H9 (cell line): Measurements from ENCODE around the gene LHCGR. TPM values are rescaled to one million over a fixed set of nuclear protein-coding genes. Genes with fewer than 3 reads are reported as not detected.

Source experiments
- DNase-seq: peaks from one replicate; pipeline ENCODE4 v3.0.0-alpha.2; 2017
- H2AFZ ChIP-seq: one replicate; pipeline ENCODE4 v1.6.1; 2013; ENCODE audit warnings: mild to moderate bottlenecking, low read length, control low read depth, moderate library complexity
- H2AK5ac ChIP-seq: 2 replicates; pipeline ENCODE4 v1.6.1; 2013; ENCODE audit warnings: low read length, control low read depth, mixed read lengths; ENCODE audit not compliant: insufficient read length
- H2BK120ac ChIP-seq: one replicate; pipeline ENCODE4 v1.6.1; 2013; ENCODE audit warnings: low read depth, mild to moderate bottlenecking, low read length, control low read depth, inconsistent platforms; ENCODE audit not compliant: poor library complexity, severe bottlenecking
- H2BK12ac ChIP-seq: 2 replicates; pipeline ENCODE4 v1.6.1; 2013; ENCODE audit warnings: low read length, control low read depth, mixed read lengths, low read depth; ENCODE audit not compliant: insufficient read length
- H2BK15ac ChIP-seq: 2 replicates; pipeline ENCODE4 v1.6.1; 2013; ENCODE audit warnings: low read depth, low read length, control low read depth
- H2BK20ac ChIP-seq: one replicate; pipeline ENCODE4 v1.6.1; 2013; ENCODE audit warnings: low read depth, mild to moderate bottlenecking, low read length, control low read depth, inconsistent platforms; ENCODE audit not compliant: poor library complexity, severe bottlenecking
- H2BK5ac ChIP-seq: 2 replicates; pipeline ENCODE4 v1.6.1; 2013; ENCODE audit warnings: low read length, control low read depth, mixed read lengths; ENCODE audit not compliant: insufficient read length
- H3K14ac ChIP-seq: 2 replicates; pipeline ENCODE4 v1.6.1; 2013; ENCODE audit warnings: low read length, control low read depth; ENCODE audit not compliant: insufficient read depth
- H3K18ac ChIP-seq: 2 replicates; pipeline ENCODE4 v1.6.1; 2013; ENCODE audit warnings: low read depth, mild to moderate bottlenecking, mixed read lengths, low read length, control low read depth; ENCODE audit not compliant: insufficient read length
- H3K23ac ChIP-seq: 2 replicates; pipeline ENCODE4 v1.6.1; 2013; ENCODE audit warnings: low read length, control low read depth, mixed read lengths, low read depth; ENCODE audit not compliant: insufficient read length
- H3K23me2 ChIP-seq: 2 replicates; pipeline ENCODE4 v1.6.1; 2013; ENCODE audit warnings: low read depth, mild to moderate bottlenecking, mixed read lengths, low read length, control low read depth; ENCODE audit not compliant: insufficient read length, poor library complexity, severe bottlenecking
- H3K27ac ChIP-seq: 2 replicates; pipeline ENCODE4 v1.5.1; 2013; ENCODE audit warnings: low read length, control low read depth, mixed read lengths, low read depth; ENCODE audit not compliant: insufficient read length
- H3K27me3 ChIP-seq: 2 replicates; pipeline ENCODE4 v1.6.1; 2013; ENCODE audit warnings: low read length, control low read depth, inconsistent platforms; ENCODE audit not compliant: insufficient read depth
- H3K4ac ChIP-seq: 2 replicates; pipeline ENCODE4 v1.6.1; 2013; ENCODE audit warnings: low read depth, mild to moderate bottlenecking, control low read depth, inconsistent platforms, low read length, moderate library complexity
- H3K4me1 ChIP-seq: 2 replicates; pipeline ENCODE4 v1.6.1; 2013; ENCODE audit warnings: low read length, control low read depth, inconsistent platforms; ENCODE audit not compliant: insufficient read depth
- H3K4me2 ChIP-seq: 2 replicates; pipeline ENCODE4 v1.6.1; 2013; ENCODE audit warnings: low read length, control low read depth, mixed read lengths; ENCODE audit not compliant: insufficient read length, insufficient read depth
- H3K56ac ChIP-seq: 2 replicates; pipeline ENCODE4 v1.6.1; 2013; ENCODE audit warnings: low read depth, mild to moderate bottlenecking, mixed read lengths, low read length, control low read depth; ENCODE audit not compliant: insufficient read length
- H3K79me1 ChIP-seq: 2 replicates; pipeline ENCODE4 v1.6.1; 2013; ENCODE audit warnings: low read depth, mild to moderate bottlenecking, moderate library complexity, low read length, control low read depth, inconsistent platforms; ENCODE audit not compliant: insufficient read depth, poor library complexity, severe bottlenecking
- H3K79me2 ChIP-seq: 2 replicates; pipeline ENCODE4 v1.6.1; 2013; ENCODE audit warnings: low read length, control low read depth, inconsistent platforms; ENCODE audit not compliant: insufficient read depth
- H3K9ac ChIP-seq: 2 replicates; pipeline ENCODE4 v1.6.1; 2013; ENCODE audit warnings: low read length, control low read depth, mixed read lengths; ENCODE audit not compliant: insufficient read length; ENCODE audit errors: extremely low read depth
- H3K9me3 ChIP-seq: one replicate; pipeline ENCODE4 v1.6.1; 2013; ENCODE audit warnings: low read depth, low read length, inconsistent platforms; ENCODE audit not compliant: control insufficient read depth
- H3T11ph ChIP-seq: one replicate; pipeline ENCODE4 v1.6.1; 2013; ENCODE audit warnings: mild to moderate bottlenecking, low read length, control low read depth, inconsistent platforms
- H4K20me1 ChIP-seq: one replicate; pipeline ENCODE4 v1.6.1; 2013; ENCODE audit not compliant: control insufficient read depth, insufficient read length, insufficient read depth
- H4K5ac ChIP-seq: 2 replicates; pipeline ENCODE4 v1.6.1; 2013; ENCODE audit warnings: low read depth, mild to moderate bottlenecking, mixed read lengths, low read length, control low read depth; ENCODE audit not compliant: insufficient read length
- H4K8ac ChIP-seq: replicated peaks from 2 replicates; pipeline ENCODE4 v1.6.1; 2013; ENCODE audit warnings: low read length, control low read depth, mixed read lengths, low read depth; ENCODE audit not compliant: insufficient read length
- H4K91ac ChIP-seq: 2 replicates; pipeline ENCODE4 v1.6.1; 2013; ENCODE audit warnings: low read depth, mild to moderate bottlenecking, moderate library complexity, mixed read lengths, low read length, control low read depth; ENCODE audit not compliant: insufficient read length
- H3K27ac Mint-ChIP-seq, 3 experiments: 2 replicates in 2 of 3; 3 replicates in 1 of 3; pipeline ENCODE4 v1.8.0; 2020 to 2021; ENCODE audit warnings: mixed read lengths in 3 of 3, mild to moderate bottlenecking in 1 of 3, moderate library complexity in 1 of 3
- H3K27me3 Mint-ChIP-seq: 2 replicates; pipeline ENCODE4 v1.8.0; 2021; ENCODE audit warnings: low read depth, mild to moderate bottlenecking, moderate library complexity, mixed read lengths
- H3K36me3 Mint-ChIP-seq, 3 experiments: 2 replicates in 2 of 3; 3 replicates in 1 of 3; pipeline ENCODE4 v1.8.0; 2020 to 2021; ENCODE audit warnings: low read depth in 3 of 3, mixed read lengths in 3 of 3; ENCODE audit not compliant: insufficient read depth in 1 of 3
- H3K4me1 Mint-ChIP-seq, 2 experiments: 2 replicates each; pipeline ENCODE4 v1.8.0; 2020; ENCODE audit warnings: mixed read lengths in 2 of 2
- H3K4me3 Mint-ChIP-seq, 2 experiments: 2 replicates in 1 of 2; 3 replicates in 1 of 2; pipeline ENCODE4 v1.8.0; 2020 to 2021; ENCODE audit warnings: mild to moderate bottlenecking in 2 of 2, mixed read lengths in 2 of 2, moderate library complexity in 1 of 2
- H3K9me3 Mint-ChIP-seq, 2 experiments: 2 replicates in 1 of 2; 3 replicates in 1 of 2; pipeline ENCODE4 v1.8.0; 2020; ENCODE audit warnings: mild to moderate bottlenecking in 2 of 2, mixed read lengths in 2 of 2, moderate library complexity in 1 of 2
- WGBS: extraction: QIAGEN DNeasy Blood & Tissue Kit; methylation state at CpG from one replicate; pipeline ENCODE4 v1.1.7; 2013; ENCODE audit warnings: missing lambda C conversion rate, low lambda C conversion rate, mixed read lengths; ENCODE audit not compliant: insufficient read length; ENCODE audit errors: extremely low coverage; 5-methylcytosine and 5-hydroxymethylcytosine counted together
- total RNA-seq: library from RNA; stranded (reverse); gene quantifications from 2 replicates; pipeline ENCODE4 v1.2.1, GENCODE V29; 2021
- TF ChIP-seq, protein P1 (sequence below): fragments of 200-600 bp; sonication (generic); conservative IDR thresholded peaks from 3 replicates; pipeline ENCODE4 v1.8.0; 2021; ENCODE audit warnings: antibody characterized with exemption, mild to moderate bottlenecking

Gene LHCGR
- total RNA-seq, 1 experiment from 2014 or later: 0.44 TPM

- Mint-ChIP-seq H3K4me3 (no peak overlapping the region), H3K4me1 (peaks cover 28 to 29% of the 10 kb centered on the region in 2 experiments), H3K36me3 (no peaks in the 10 kb centered on the region), H3K9me3 (no peaks in the 10 kb centered on the region; a peak in 1 of 5 replicates), H3K27ac (peak overlapping the region in 1 of 3 experiments; percentile 70; a peak in 1 of 7 replicates), H3K27me3 (peaks cover 7% of the 10 kb centered on the region)
- Histone ChIP-seq H2BK12ac (no peak overlapping the region), H4K20me1 (no peaks in the 10 kb centered on the region), H3K79me1 (no peaks in the 10 kb centered on the region), H2BK5ac (no peak overlapping the region), H3K9ac (no peak overlapping the region), H2BK120ac (no peak overlapping the region), H3K27ac (no peak overlapping the region), H2BK20ac (no peak overlapping the region), H3K23me2 (no peaks in the 10 kb centered on the region), H3K4ac (no peak overlapping the region), H2BK15ac (no peak overlapping the region), H3K4me1 (peaks cover 1% of the 10 kb centered on the region; the same call in 1 of the 2 replicates), H3K23ac (no peak overlapping the region), H3T11ph (no peak overlapping the region), H3K4me2 (no peak overlapping the region), H2AK5ac (no peak overlapping the region), H4K8ac (no peak overlapping the region), H3K9me3 (no peaks in the 10 kb centered on the region), H4K5ac (no peak overlapping the region), H3K27me3 (no peaks in the 10 kb centered on the region), H3K56ac (no peak overlapping the region), H4K91ac (no peak overlapping the region), H3K14ac (no peak overlapping the region; the same call in 1 of the 2 replicates), H2AFZ (no peak overlapping the region), H3K18ac (no peak overlapping the region), H3K79me2 (no peaks in the 10 kb centered on the region)
- no peak for DNase-seq
- TF ChIP-seq, protein P1, sequence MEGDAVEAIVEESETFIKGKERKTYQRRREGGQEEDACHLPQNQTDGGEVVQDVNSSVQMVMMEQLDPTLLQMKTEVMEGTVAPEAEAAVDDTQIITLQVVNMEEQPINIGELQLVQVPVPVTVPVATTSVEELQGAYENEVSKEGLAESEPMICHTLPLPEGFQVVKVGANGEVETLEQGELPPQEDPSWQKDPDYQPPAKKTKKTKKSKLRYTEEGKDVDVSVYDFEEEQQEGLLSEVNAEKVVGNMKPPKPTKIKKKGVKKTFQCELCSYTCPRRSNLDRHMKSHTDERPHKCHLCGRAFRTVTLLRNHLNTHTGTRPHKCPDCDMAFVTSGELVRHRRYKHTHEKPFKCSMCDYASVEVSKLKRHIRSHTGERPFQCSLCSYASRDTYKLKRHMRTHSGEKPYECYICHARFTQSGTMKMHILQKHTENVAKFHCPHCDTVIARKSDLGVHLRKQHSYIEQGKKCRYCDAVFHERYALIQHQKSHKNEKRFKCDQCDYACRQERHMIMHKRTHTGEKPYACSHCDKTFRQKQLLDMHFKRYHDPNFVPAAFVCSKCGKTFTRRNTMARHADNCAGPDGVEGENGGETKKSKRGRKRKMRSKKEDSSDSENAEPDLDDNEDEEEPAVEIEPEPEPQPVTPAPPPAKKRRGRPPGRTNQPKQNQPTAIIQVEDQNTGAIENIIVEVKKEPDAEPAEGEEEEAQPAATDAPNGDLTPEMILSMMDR: no peak
- no CpG with 5 or more reads among the region's 2 CpGs for WGBS
Measured at GRCh38 chr2:48749291-48750127, 6.0 kb downstream of the LHCGR start.
